Naive thymus-derived CD4-positive, alpha-beta T cell (primary cell): ENCODE results near the gene PARN. TPM values are rescaled to one million over a fixed set of nuclear protein-coding genes. Genes with fewer than 3 reads are reported as not detected.
A peak's percentile ranks its signal among the peaks of the same experiment; 100 is the strongest.

ENCODE experiments used
- ATAC-seq: fragments of 150-1000 bp; cut with Tn5 transposase; 2 replicates; pipeline ENCODE4 v1.10.0; 2021; ENCODE audit warnings: mild to moderate bottlenecking, moderate library complexity
- CTCF ChIA-PET: fragments of 350-600 bp; sonication (Branson Sonifier 250); formaldehyde crosslinking; loops from one replicate; lab custom pipeline; 2021; ENCODE audit warnings: antibody characterized with exemption; lab: Charles Lee
- POLR2A ChIA-PET: fragments of 350-600 bp; sonication (Branson Sonifier 250); formaldehyde crosslinking; loops from one replicate; lab custom pipeline; 2021; ENCODE audit warnings: antibody characterized with exemption, inconsistent platforms; lab: Charles Lee
- DNase-seq, 9 donors: peaks; one replicate each; pipeline versions ENCODE4 v3.0.0 to v3.0.0-alpha.2; 2020 to 2022; ENCODE audit warnings: mixed read lengths in 1 of 9
- H3K27ac ChIP-seq: one replicate; pipeline ENCODE4 v1.7.0; 2013; ENCODE audit warnings: mild to moderate bottlenecking, low read depth, low read length, moderate library complexity
- H3K27me3 ChIP-seq, 2 donors: one replicate each; pipeline ENCODE4 v1.7.0; 2013; ENCODE audit warnings: low read length in 2 of 2, mild to moderate bottlenecking in 2 of 2, moderate library complexity in 2 of 2; ENCODE audit not compliant: control insufficient read depth in 2 of 2, insufficient read depth in 2 of 2
- H3K36me3 ChIP-seq, 3 experiments: 1 replicate in 2 of 3; 2 replicates in 1 of 3; pipeline ENCODE4 v1.7.0; 2013; ENCODE audit warnings: low read length in 3 of 3, mild to moderate bottlenecking in 3 of 3, moderate library complexity in 1 of 3; ENCODE audit not compliant: insufficient read depth in 3 of 3, control insufficient read depth in 2 of 3
- H3K4me1 ChIP-seq, 2 donors: one replicate each; pipeline ENCODE4 v1.7.0; 2013; ENCODE audit warnings: low read length in 2 of 2, mild to moderate bottlenecking in 2 of 2, moderate library complexity in 1 of 2; ENCODE audit not compliant: control insufficient read depth in 2 of 2, insufficient read depth in 2 of 2
- H3K4me3 ChIP-seq: 2 replicates; pipeline ENCODE4 v1.7.0; 2013; ENCODE audit warnings: mild to moderate bottlenecking, low read length
- H3K9me3 ChIP-seq, 3 experiments: 1 replicate in 2 of 3; 2 replicates in 1 of 3; pipeline ENCODE4 v1.7.0; 2013; ENCODE audit warnings: low read length in 3 of 3; ENCODE audit not compliant: control insufficient read depth in 2 of 3
- H3K27ac Mint-ChIP-seq, 9 donors: one replicate each; pipeline ENCODE4 v1.8.0; 2020 to 2022; ENCODE audit warnings: mixed read lengths in 9 of 9, mild to moderate bottlenecking in 8 of 9, moderate library complexity in 5 of 9, inconsistent platforms in 2 of 9
- H3K27me3 Mint-ChIP-seq, 5 donors: one replicate each; pipeline ENCODE4 v1.8.0; 2021 to 2022; ENCODE audit warnings: mixed read lengths in 5 of 5, mild to moderate bottlenecking in 1 of 5
- H3K36me3 Mint-ChIP-seq, 5 donors: one replicate each; pipeline ENCODE4 v1.8.0; 2020 to 2022; ENCODE audit warnings: mixed read lengths in 5 of 5, mild to moderate bottlenecking in 3 of 5, inconsistent platforms in 1 of 5
- H3K4me1 Mint-ChIP-seq, 7 donors: one replicate each; pipeline ENCODE4 v1.8.0; 2020 to 2022; ENCODE audit warnings: mixed read lengths in 7 of 7, mild to moderate bottlenecking in 3 of 7, inconsistent platforms in 1 of 7
- H3K4me3 Mint-ChIP-seq, 10 donors: one replicate each; pipeline ENCODE4 v1.8.0; 2020 to 2022; ENCODE audit warnings: mild to moderate bottlenecking in 10 of 10, mixed read lengths in 10 of 10, moderate library complexity in 6 of 10, inconsistent platforms in 2 of 10
- H3K9me3 Mint-ChIP-seq, 11 donors: one replicate each; pipeline ENCODE4 v1.8.0; 2020 to 2022; ENCODE audit warnings: mixed read lengths in 11 of 11, mild to moderate bottlenecking in 4 of 11, inconsistent platforms in 1 of 11, moderate library complexity in 1 of 11
- intact Hi-C, 2 donors: fragments of 100-400 bp; cut with micrococcal nuclease; formaldehyde crosslinking; loops; one replicate each; pipeline ENCODE4 v1.15.1; 2023
- polyA plus RNA-seq, 2 donors: library from polyadenylated mRNA; unstranded; fragments of 300-500 nt; fragmentation: Illumina TruSeq; gene quantifications; one replicate each; pipeline ENCODE4 v1.2.3, GENCODE V29; 2021
- total RNA-seq, 6 experiments: library from RNA in 5 of 6; stranded (reverse) in 5 of 6; gene quantifications; 1 replicate in 5 of 6; 2 replicates in 1 of 6; pipeline ENCODE4 v1.2.3 and lab custom pipeline; 2021 to 2026

The PARN gene
- total and polyA plus RNA-seq, 7 experiments from 2014 or later: 41.6 to 51.4 (median 46.9) TPM

- DNase-seq (no peak), ATAC-seq (no peak)
- no peaks in the 10 kb centered on the region for H3K9me3 ChIP-seq
- intact Hi-C loops: no loop called here
- Mint-ChIP-seq H3K4me1 (peaks cover 8 to 37% (median 24%) of the 10 kb centered on the region in 7 donors), H3K27me3 (no peaks in the 10 kb centered on the region), H3K27ac (no peak overlapping the region), H3K9me3 (no peaks in the 10 kb centered on the region), H3K36me3 (peaks cover 3 to 32% (median 14%) of the 10 kb centered on the region in 5 donors), H3K4me3 (peak overlapping the region in 1 of 10 donors; percentile 70)
- ChIA-PET CTCF (interaction anchor here (1.0 kb wide), 1 partner anchor 11 kb away, joined by 3 read pairs; no protein-coding TSS in a partner anchor), POLR2A (interaction anchor here (0.6 kb wide), 1 partner anchor 189 kb away, joined by 3 read pairs; no protein-coding TSS in a partner anchor)
- no peak overlapping the region for H3K27ac ChIP-seq
- peaks cover 0 to 10% of the 10 kb centered on the region in 2 donors for H3K4me1 ChIP-seq
- H3K36me3 ChIP-seq: peaks cover 0 to 17% (median 0%) of the 10 kb centered on the region in 3 experiments
- no peak overlapping the region for H3K4me3 ChIP-seq
- H3K27me3 ChIP-seq: no peaks in the 10 kb centered on the region
Measured at GRCh38 chr16:14486520-14487303, 143.3 kb downstream of the PARN start.

GRCh38 chr16:14485811-14486519, 144.1 kb downstream of the PARN start:
- Mint-ChIP-seq H3K27ac (no peak overlapping the region), H3K27me3 (no peaks in the 10 kb centered on the region), H3K4me3 (no peak overlapping the region), H3K4me1 (peaks cover 8 to 34% (median 24%) of the 10 kb centered on the region in 7 donors), H3K36me3 (peaks cover 5 to 39% (median 22%) of the 10 kb centered on the region in 5 donors), H3K9me3 (no peaks in the 10 kb centered on the region)
- no peak for DNase-seq
- Histone ChIP-seq H3K36me3 (peaks cover 0 to 23% (median 0%) of the 10 kb centered on the region in 3 experiments), H3K27me3 (no peaks in the 10 kb centered on the region), H3K9me3 (no peaks in the 10 kb centered on the region), H3K4me3 (no peak overlapping the region), H3K4me1 (peaks cover 0 to 10% of the 10 kb centered on the region in 2 donors), H3K27ac (no peak overlapping the region)
- ChIA-PET POLR2A (no interaction called here), CTCF (no interaction called here)
- ATAC-seq: no peak
- intact Hi-C loops: no loop called here

DNA sequence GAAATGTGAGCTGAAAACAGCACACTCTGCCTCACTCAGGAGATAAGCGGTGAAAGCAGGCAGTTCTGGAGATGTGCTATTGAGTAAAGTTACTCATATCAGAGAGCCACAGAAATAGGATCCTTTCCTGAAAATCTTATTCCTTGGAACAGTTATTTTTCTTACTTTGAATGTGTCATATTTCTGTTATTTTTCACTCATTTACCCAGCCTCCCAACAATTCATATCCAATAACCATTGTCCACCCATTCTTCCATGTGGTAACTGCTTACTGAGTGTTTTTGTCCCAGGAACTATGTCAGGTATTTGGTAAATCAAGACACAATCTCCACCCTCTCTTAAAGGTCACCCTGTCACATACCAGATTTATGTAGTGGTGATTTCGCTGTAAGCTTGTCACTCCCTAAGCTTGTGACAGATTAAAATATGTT, 144.9 kb downstream of the PARN start:
- no peak overlapping the region for H3K4me3 ChIP-seq
- no peak overlapping the region for H3K27ac Mint-ChIP-seq
- intact Hi-C loops: no loop called here
- no peak for DNase-seq
- peaks cover 9 to 47% (median 28%) of the 10 kb centered on the region in 5 donors for H3K36me3 Mint-ChIP-seq
- H3K4me1 ChIP-seq: peaks cover 0 to 10% of the 10 kb centered on the region in 2 donors
- peaks cover 8 to 30% (median 24%) of the 10 kb centered on the region in 7 donors for H3K4me1 Mint-ChIP-seq
- POLR2A ChIA-PET: no interaction called here
- no peak for ATAC-seq
- H3K4me3 Mint-ChIP-seq: no peak overlapping the region
- no peak overlapping the region for H3K27ac ChIP-seq
- H3K36me3 ChIP-seq: peaks cover 0 to 24% (median 5%) of the 10 kb centered on the region in 3 experiments
- CTCF ChIA-PET: no interaction called here
- no peaks in the 10 kb centered on the region for H3K27me3 Mint-ChIP-seq
- no peaks in the 10 kb centered on the region for H3K27me3 ChIP-seq
- no peaks in the 10 kb centered on the region for H3K9me3 ChIP-seq
- peaks cover 0 to 2% (median 0%) of the 10 kb centered on the region in 11 donors for H3K9me3 Mint-ChIP-seq

GRCh38 chr16:14483819-14484385, 146.2 kb downstream of the PARN start:
- H3K4me3 Mint-ChIP-seq: no peak overlapping the region

DNA sequence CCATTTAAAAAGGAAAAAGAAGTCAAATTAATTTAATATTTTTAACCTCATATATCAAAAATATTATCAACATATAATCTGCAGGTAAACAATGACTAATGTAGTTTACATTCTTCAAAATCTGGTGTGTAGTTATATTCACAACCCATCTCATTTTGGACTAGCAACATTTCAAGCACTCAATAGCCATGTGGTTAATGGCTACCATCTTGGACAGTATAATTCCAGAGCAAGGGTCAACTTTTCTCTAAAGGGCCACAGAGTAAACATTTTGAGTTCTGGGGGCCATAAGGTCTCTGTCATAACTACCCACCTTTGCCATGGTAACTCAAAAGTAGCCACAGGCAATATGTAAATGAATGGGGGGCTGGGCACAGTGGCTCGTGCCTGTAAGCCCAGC, 153.9 kb downstream of the PARN start:
- Histone ChIP-seq H3K4me3 (no peak overlapping the region), H3K4me1 (no peaks in the 10 kb centered on the region), H3K9me3 (no peaks in the 10 kb centered on the region), H3K27ac (no peak overlapping the region), H3K27me3 (no peaks in the 10 kb centered on the region), H3K36me3 (peaks cover 0 to 10% (median 3%) of the 10 kb centered on the region in 3 experiments)
- Mint-ChIP-seq H3K27ac (no peak overlapping the region), H3K27me3 (no peaks in the 10 kb centered on the region), H3K4me1 (peaks cover 0 to 20% (median 0%) of the 10 kb centered on the region in 7 donors), H3K9me3 (peaks cover 0 to 8% (median 0%) of the 10 kb centered on the region in 11 donors), H3K4me3 (no peak overlapping the region), H3K36me3 (peaks cover 21 to 73% (median 40%) of the 10 kb centered on the region in 5 donors)
- ATAC-seq (no peak), DNase-seq (no peak)
- ChIA-PET POLR2A (no interaction called here), CTCF (no interaction called here)
- intact Hi-C loops: no loop called here

More at GRCh38 chr16:14483819-14484385, 146.2 kb downstream of the PARN start:
- Histone ChIP-seq H3K4me3 (no peak overlapping the region), H3K4me1 (peaks cover 0 to 10% of the 10 kb centered on the region in 2 donors), H3K27ac (no peak overlapping the region), H3K9me3 (no peaks in the 10 kb centered on the region), H3K27me3 (no peaks in the 10 kb centered on the region), H3K36me3 (peaks cover 0 to 24% (median 7%) of the 10 kb centered on the region in 3 experiments)
- H3K4me1 Mint-ChIP-seq: peaks cover 8 to 22% (median 17%) of the 10 kb centered on the region in 7 donors
- CTCF ChIA-PET: no interaction called here
- intact Hi-C loops: no loop called here
- POLR2A ChIA-PET: no interaction called here
- ATAC-seq (no peak), DNase-seq (no peak)
- no peaks in the 10 kb centered on the region for H3K27me3 Mint-ChIP-seq
- peak overlapping the region in 4 of 9 donors; percentile 15 to 69 (median 23) for H3K27ac Mint-ChIP-seq
- peaks cover 0 to 4% (median 0%) of the 10 kb centered on the region in 11 donors for H3K9me3 Mint-ChIP-seq
- peaks cover 16 to 56% (median 38%) of the 10 kb centered on the region in 5 donors for H3K36me3 Mint-ChIP-seq

DNA sequence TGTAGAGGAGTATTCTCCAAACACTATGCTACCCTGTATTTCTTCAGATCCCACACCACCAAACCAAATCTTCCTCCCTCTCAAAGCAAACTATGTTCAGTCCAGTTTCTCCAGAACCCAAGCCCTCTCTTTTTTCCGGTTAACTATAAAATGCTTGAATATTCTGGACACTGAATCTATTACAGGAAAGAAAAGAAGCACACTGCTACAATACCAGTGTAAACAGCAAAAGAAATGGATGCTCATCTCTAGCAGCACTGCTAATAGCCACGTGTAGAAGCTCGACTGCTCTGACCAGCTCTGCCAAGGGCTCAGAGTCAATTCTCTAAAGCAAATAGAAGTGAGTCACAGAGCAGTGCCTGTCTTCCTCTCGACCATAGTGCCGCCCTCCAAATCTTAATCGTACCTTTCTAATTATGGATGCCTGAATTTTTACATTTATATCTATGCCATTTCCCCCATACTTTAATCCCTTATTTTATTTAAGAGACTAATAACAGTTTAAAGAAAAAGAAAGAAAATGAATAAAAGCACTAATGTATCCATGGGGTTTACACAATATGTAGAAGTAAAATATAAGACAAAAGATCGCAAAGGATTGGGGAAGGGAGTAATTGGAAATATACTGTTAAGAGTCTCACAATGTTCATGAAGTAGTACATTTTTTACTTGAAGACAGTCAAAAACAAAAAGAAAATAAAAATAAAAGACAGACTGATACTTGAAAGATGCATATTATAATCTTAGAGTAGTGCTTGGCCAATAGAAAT, 154.5 kb downstream of the PARN start:
- Mint-ChIP-seq H3K4me1 (peaks cover 0 to 20% (median 0%) of the 10 kb centered on the region in 7 donors), H3K27me3 (no peaks in the 10 kb centered on the region), H3K36me3 (peaks cover 21 to 71% (median 36%) of the 10 kb centered on the region in 5 donors), H3K27ac (no peak overlapping the region), H3K4me3 (no peak overlapping the region), H3K9me3 (peaks cover 0 to 8% (median 0%) of the 10 kb centered on the region in 11 donors)
- no peak overlapping the region for H3K4me3 ChIP-seq
- ATAC-seq (no peak), DNase-seq (no peak)
- intact Hi-C loops: no loop called here
- POLR2A ChIA-PET: no interaction called here
- H3K36me3 ChIP-seq: peaks cover 0 to 9% (median 0%) of the 10 kb centered on the region in 3 experiments
- CTCF ChIA-PET: no interaction called here
- no peaks in the 10 kb centered on the region for H3K9me3 ChIP-seq
- H3K4me1 ChIP-seq: no peaks in the 10 kb centered on the region
- H3K27ac ChIP-seq: no peak overlapping the region
- no peaks in the 10 kb centered on the region for H3K27me3 ChIP-seq
